IPS-NIHi11 (cell line): ENCODE results near the gene UBE2QL1.

Source experiments
- DNase-seq: peaks from one replicate; pipeline ENCODE4 v3.0.0; 2012; ENCODE audit warnings: mixed read lengths, low spot score

Gene UBE2QL1

DNA sequence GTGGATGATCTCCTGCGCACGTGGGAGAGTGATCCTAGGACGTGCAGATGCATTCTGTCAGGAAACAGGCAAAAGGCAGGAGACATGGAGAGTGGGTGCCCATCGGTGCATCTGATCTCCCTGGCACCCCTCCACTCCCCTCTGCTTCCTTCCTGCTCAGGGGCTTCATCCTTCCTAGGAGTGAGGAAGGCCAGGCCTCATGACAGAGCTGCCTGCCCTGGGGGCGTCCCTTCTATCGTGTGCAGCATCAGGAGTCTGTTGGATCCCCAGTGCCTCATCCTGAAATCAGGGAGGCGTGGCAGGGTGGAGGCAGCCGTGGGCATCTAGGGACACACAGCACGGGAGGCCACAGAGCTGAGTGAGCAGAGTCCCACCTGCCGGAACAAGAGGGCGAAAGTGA lies 30.1 kb downstream of the UBE2QL1 start:
- DNase-seq: no peak

GRCh38 chr5:6480133-6481051 lies 31.7 kb downstream of the UBE2QL1 start:
- peak; percentile 37 for DNase-seq

GRCh38 chr5:6482735-6483134 lies 34.1 kb downstream of the UBE2QL1 start:
- DNase-seq: no peak

GRCh38 chr5:6483880-6484382 lies 35.3 kb downstream of the UBE2QL1 start:
- no peak for DNase-seq

- DNase-seq: no peak
These were observed 35.8 kb downstream of the UBE2QL1 start for GRCh38 chr5:6484446-6484845.

DNA sequence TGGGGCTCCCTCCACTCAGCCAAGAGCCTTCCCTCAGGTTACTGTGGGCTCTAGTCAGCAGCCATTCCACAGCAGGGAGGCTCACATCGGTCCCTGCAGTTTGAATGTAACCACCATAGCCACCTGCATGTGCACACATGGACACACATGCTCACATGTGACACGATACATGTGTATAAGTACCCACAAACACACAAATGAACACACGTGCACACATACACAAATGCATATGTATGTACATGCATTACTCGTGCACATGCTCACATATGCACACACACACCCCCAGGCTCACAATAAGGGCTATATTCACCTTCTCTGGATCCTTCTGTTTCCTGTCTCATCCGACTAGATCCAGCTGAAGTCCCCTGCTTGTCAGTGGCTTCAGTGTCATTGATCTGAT lies 36.2 kb downstream of the UBE2QL1 start:
- DNase-seq: no peak

DNA sequence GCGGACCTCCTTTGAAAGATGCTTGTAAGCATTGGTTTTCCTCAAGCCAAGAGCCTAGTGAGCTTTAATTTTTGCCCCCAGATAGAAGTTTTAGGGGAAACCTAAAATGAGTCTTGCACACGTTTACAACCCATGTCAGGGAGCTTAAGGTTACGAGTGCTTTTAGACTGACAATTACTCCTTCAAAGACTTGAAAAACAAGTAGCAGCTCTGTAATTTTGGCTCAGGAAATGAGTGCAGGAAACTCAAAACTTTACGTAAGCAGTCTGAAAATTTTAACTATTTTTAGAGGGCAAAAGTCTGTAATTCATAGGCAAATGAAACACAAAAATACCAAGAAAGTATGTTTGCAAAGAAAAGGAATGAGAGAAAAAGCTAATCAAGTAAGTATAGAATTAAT lies 36.8 kb downstream of the UBE2QL1 start:
- DNase-seq: no peak

DNA sequence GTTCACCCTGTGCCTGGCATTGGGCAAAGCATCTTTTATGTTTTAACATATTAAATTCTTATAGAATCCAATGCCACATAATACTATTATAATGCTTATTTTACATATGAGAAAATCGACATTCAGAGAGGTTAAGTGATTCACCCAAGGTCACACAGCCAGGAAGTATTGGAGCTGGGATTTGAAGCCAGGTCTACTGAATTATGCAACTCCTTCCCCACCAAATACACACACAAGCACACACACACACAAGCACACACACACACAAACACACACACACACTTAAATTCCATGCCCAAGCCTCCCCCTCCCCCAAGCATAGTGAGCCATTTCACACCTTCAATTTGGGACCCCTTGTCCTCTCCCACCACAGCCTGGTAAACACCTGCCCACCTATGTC lies 37.4 kb downstream of the UBE2QL1 start:
- no peak for DNase-seq

DNA sequence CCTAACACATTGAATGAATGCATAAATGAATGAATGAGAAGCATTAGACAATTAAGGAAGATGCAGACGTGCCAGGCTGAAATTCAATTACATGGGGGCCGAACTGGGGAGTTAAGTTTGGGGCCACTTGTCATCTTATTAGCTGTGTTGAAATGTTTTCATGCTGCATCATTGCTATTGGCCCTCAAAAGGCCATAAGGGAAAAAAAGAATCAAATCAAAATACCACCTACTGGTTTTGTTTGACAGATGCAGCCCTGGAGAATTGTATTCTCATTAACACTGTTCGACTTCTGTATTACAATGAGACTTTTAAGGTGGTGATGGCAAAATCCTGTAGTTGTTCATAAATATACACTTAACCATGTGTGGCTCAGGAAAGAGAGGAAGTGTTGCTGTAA lies 38.4 kb downstream of the UBE2QL1 start:
- DNase-seq: no peak

DNA sequence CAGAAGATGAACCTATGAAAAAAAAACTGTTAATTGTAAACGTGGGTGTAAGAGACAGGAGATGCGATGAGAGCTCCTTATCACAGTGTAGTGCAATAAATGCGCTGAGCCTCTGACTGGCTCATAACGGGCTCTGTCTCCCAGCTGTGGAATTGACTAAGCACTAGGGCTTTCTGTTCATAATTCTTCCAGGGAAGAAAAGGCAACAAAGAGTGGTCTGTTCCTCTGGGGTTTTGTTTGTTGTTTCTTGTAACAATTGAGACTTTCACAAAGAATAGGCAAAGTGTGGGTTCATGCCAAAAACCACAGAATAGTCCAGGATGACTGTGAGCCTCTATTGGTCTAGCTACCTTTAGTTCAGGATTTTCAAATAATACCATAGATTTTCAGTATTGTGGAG lies 39.4 kb downstream of the UBE2QL1 start:
- no peak for DNase-seq

DNA sequence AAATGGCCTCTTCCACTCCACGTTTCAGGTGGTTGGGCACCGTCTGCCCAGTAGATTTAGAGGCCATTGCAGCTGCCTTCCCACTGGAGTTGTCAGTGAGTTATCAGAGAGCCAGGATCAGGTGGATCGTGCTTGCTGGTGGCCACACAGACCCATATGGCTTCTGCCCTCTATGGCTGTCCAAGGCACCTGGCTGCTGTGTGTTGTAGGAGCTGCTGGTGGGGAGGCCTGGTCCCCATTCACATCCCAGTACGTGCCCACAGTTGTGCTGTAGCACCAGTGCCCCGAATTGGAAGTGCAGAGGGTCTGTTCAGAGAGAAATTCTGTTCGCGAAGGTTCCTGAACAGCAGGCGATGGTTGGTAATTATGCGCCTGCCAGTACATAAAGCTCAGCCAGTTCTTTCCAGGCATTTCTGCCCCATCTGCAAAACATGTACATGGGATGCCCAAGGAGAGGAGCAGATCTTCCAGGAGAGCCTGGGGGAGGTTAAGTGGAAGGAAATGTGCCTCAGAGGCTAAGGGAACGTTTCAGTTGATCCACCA lies 41.1 kb downstream of the UBE2QL1 start:
- no peak for DNase-seq

DNA sequence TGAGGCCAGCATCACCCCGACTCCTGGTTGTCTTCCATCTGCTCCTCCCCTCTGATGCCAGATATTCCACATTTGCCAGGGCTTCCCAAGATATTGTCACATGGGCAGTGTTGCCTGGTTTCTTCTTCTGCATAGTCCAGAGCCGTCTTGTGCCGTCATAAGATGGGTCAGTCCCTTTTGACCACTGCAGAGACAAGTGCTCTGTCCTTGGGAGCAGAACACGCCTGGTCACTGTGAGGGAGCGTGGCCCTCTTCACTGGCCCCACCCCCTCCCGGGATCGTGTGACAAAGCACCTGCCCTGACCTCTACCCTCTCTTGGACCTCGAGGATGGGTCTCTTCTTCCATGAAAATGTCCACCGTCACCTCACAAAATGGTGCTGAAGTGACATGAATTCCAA lies 41.6 kb downstream of the UBE2QL1 start:
- DNase-seq: no peak

DNA sequence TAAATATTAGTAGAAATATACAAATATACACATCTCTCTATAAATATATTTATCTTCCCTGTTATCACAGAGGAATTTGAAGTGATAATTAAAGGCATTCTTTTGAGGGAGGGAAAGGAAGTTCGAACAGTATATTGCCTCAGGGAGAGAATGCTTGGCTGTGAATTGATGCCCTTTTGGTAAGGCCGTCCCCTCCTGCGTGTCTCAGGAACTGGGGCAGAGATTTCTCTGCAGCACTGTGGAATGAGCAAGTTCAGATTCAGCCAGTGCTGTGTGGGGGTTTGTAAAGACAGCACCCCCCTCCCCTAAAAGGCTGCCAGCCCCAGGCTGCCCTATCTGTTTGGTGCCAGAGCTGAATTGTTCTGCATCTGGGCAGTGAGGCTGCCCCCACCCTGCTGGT lies 42.0 kb downstream of the UBE2QL1 start:
- DNase-seq: no peak

DNA sequence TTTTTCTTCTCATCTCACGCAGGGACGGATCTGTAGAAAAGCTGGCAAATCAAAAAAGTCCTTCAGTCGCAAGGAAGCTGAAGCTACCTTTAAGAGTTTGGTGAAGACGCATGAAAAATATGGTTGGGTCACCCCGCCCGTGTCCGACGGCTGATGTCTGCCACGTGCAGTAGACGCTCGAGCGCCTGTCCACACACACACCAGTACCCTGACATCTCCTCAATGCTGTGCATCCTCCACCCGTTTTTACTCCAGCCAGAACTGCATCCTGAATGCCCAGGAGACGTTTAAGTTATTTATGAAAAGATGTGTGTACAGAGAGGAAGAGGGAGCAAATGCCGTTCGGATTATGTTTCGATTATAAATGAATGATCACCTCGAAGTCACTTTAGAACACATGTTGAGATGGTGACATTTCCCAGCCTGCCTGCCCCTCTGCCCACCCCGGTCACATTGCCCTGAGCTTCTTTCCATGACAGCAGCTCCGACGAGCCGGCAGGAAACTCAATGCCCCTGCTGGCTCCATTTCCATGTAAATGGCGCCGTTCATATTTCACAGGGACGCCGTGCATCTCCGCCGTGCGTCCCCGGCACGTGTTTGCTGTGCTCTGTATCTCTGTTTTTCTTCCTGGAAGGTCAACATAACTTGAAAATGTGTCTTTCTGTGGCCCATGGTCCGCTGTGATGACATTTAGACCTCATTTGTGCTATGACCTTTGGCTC lies 42.7 kb downstream of the UBE2QL1 start:
- DNase-seq: peak; percentile 57

DNA sequence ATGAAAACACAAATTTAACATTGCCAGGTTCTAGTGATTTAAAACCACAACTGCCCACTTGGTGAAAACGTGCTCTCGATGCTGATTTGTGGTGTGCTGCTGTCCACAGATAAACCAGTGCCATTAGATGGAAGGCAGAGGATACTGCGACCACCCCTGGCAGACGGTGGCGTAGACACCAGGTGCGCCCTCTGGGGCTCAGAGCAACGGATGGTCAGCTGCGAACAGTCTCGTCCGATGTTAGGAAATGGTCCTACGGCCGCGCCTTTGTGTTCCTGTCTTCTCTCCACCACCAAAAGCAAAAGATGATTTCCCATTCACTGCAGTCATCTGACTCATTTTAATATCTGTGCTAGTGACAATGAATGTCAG lies 43.2 kb downstream of the UBE2QL1 start:
- DNase-seq: no peak

DNA sequence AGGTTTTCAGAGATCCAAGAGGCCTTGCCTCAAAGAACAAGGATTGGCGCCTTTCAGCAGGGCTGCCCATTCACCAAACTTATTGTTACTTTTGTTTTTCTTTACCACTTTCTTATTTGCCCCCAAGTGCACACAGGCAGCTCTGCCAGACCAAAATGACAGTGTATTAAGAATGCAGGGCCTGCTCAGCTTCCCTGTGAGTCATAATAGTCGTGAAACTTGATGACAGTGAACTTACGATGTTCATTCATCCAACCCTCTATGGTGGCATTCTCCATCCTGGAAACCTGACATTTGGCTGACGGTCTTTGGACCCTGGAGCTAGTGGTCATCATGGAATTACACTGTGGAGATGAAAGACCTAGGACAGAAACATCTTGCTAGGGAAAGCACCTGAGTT lies 44.3 kb downstream of the UBE2QL1 start:
- no peak for DNase-seq

DNA sequence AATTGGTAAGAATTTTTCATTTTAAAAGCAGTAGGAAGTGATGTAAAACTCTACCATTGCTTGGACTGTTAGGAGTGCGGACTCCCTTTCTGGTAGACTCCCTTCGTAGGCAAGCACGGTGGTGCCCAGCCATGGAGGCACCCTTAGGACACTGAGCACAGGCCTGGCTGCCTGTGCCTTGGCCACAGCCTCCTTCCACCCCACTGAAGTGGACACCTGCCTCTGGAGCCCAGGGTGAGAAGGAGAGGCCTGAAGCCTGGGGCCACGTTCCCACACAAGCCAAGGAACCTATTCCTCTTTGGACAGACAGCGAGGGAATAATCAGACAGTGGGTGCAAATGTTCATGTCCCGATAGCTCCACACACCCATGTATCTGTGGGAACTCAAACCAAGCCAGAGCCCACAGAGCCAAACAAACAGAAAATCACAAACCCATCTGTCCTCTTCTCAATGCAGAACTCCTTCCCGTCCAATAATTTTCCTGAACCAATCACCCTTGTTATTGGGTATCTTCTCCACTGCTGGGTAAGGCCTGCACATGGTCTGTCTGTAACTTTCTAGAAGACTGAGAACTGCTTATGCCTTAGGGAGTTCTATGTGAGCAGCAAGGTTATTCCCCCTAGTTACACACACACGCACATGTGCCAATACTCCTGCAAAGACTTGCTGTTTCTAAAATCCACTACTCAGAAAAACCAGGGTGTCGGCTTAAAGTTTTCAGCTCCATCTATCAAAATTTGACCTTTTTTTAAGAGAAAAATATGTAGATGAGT lies 45.2 kb downstream of the UBE2QL1 start:
- no peak for DNase-seq

- DNase-seq: no peak
These were observed 46.3 kb downstream of the UBE2QL1 start for GRCh38 chr5:6494939-6495338.

DNA sequence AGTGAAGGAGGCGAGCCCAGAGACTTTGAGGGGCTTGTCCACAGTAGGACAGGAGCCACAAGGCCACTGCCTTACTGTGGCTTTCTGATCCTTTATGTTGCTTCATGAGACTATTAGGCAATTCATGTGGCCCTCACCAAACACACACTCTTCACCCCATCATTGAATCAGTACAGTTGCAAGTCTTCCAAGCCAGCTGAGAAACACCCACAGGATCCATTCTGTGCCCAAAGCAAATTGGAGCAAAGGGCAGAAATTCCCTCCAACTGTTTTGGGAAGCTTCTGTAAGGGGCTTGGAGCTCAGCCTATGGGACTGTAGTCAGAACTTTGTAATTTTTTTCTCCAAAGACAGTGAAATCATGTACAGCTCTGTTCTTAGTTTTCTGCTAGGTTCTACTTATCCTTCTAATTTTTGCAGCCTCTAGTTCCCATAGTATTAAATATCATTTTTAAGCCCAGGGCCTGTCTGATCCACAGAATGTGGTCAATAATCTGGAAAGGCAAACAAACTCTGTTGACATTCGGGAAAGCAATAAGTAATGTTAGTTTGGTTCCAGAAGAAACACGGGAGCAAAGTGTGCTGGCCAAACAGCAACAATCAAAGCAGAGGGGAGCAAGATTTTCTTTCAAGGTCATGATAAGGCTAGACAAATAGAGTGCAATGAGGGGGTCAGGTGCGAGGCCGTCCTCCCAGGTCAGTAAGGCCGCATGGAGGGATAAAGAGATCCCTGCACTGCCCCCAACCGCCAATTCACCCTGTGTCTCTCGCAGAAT lies 47.0 kb downstream of the UBE2QL1 start:
- DNase-seq: no peak

GRCh38 chr5:6496207-6496584 lies 47.5 kb downstream of the UBE2QL1 start:
- DNase-seq: no peak

GRCh38 chr5:6496636-6497035 lies 48.0 kb downstream of the UBE2QL1 start:
- DNase-seq: no peak
